Brain microvascular endothelial cell (primary cell): ENCODE data around the gene MIER1.
"Not testable (repeated sequence)": the region's sequence is repeated elsewhere in the genome, so short reads cannot be mapped to it uniquely, and the experiment has no call there.

Experiments
- DNase-seq: peaks from one replicate; pipeline ENCODE4 v3.0.0-alpha.2; 2020
- H3K27ac ChIP-seq: fragments of 250-450 bp; sonication (Bioruptor Pico); 2 replicates; pipeline ENCODE4 v1.5.1; 2020; ENCODE audit warnings: mild to moderate bottlenecking, moderate library complexity
- H3K27me3 ChIP-seq: fragments of 250-450 bp; sonication (Bioruptor Pico); replicated peaks from 2 replicates; pipeline ENCODE4 v1.5.1; 2020; ENCODE audit warnings: mild to moderate bottlenecking
- H3K36me3 ChIP-seq: fragments of 250-450 bp; sonication (Bioruptor Pico); replicated peaks from 2 replicates; pipeline ENCODE4 v1.5.1; 2020; ENCODE audit warnings: mild to moderate bottlenecking
- H3K4me3 ChIP-seq: 2 replicates; pipeline ENCODE4 v1.5.1; 2011; ENCODE audit warnings: low read depth, mild to moderate bottlenecking, control low read depth, low read length, moderate library complexity
- CTCF ChIP-seq: IDR thresholded peaks from 2 replicates; pipeline ENCODE4 v1.5.1; 2011; ENCODE audit warnings: low read depth, mild to moderate bottlenecking, moderate library complexity, low read length, control low read depth, inconsistent platforms; ENCODE audit errors: missing control alignments
- in situ Hi-C: cut with HindIII; loops from 2 replicates; pipeline ENCODE4 v1.10.0; 2017; ENCODE audit warnings: low sequenced_read_pairs, low pct_ligation_motif_present

Gene MIER1

GRCh38 chr1:66924756-66925557 lies at the start of gene MIER1, which contains the start of gene DNAI4:
TSS of gene MIER1 (plus strand) at chr1:66924990. CDS start at chr1:66925029, 39 bp downstream.
TSS of gene DNAI4 (minus strand) at chr1:66924856. CDS start at chr1:66924831, 25 bp downstream.
- Histone ChIP-seq H3K27ac (peak within 1 kb of the TSS; percentile 90), H3K27me3 (no peaks in the 10 kb centered on the region), H3K4me3 (peak within 1 kb of the TSS; percentile 96), H3K36me3 (no peaks in the 10 kb centered on the region)
- in situ Hi-C loops = no loop called here
- peak; percentile 45 for TF ChIP-seq CTCF
- DNase-seq = peak; percentile 97

- Histone ChIP-seq H3K27me3 (no peaks in the 10 kb centered on the region), H3K36me3 (no peaks in the 10 kb centered on the region), H3K4me3 (no peak overlapping the region), H3K27ac (no peak overlapping the region)
- no peak for DNase-seq
- TF ChIP-seq CTCF = no peak
- in situ Hi-C loops = no loop called here
These were observed 48.1 kb upstream of the MIER1 start for GRCh38 chr1:66876664-66877063.

GRCh38 chr1:66889030-66889429 lies 35.8 kb upstream of the MIER1 start:
- H3K27me3 ChIP-seq = no peaks in the 10 kb centered on the region
- no peak overlapping the region for H3K4me3 ChIP-seq
- TF ChIP-seq CTCF = no peak
- no peaks in the 10 kb centered on the region for H3K36me3 ChIP-seq
- no peak overlapping the region for H3K27ac ChIP-seq
- in situ Hi-C loops = no loop called here
- DNase-seq = no peak

GRCh38 chr1:66890621-66891020 lies 34.2 kb upstream of the MIER1 start:
- no peak overlapping the region for H3K27ac ChIP-seq
- TF ChIP-seq CTCF = no peak
- DNase-seq = no peak

GRCh38 chr1:66893712-66894111 lies 31.1 kb upstream of the MIER1 start:
- Histone ChIP-seq H3K4me3 (no peak overlapping the region), H3K36me3 (no peaks in the 10 kb centered on the region), H3K27ac (no peak overlapping the region), H3K27me3 (no peaks in the 10 kb centered on the region)
- no peak for DNase-seq
- in situ Hi-C loops = no loop called here
- no peak for TF ChIP-seq CTCF

More at GRCh38 chr1:66890621-66891020, 34.2 kb upstream of the MIER1 start:
- in situ Hi-C loops = no loop called here
- Histone ChIP-seq H3K27me3 (no peaks in the 10 kb centered on the region), H3K36me3 (no peaks in the 10 kb centered on the region), H3K4me3 (no peak overlapping the region)

GRCh38 chr1:66915203-66915602 lies 9.6 kb upstream of the MIER1 start:
- H3K36me3 ChIP-seq, H3K27me3 ChIP-seq, H3K27ac ChIP-seq, H3K4me3 ChIP-seq, in situ Hi-C loops, DNase-seq: not testable (repeated sequence)
